ENCODE measurements around the gene AGBL4.
"Not testable (repeated sequence)": the region's sequence is repeated elsewhere in the genome, so short reads cannot be mapped to it uniquely, and the experiment has no call there.

AGBL4 gene

DNA sequence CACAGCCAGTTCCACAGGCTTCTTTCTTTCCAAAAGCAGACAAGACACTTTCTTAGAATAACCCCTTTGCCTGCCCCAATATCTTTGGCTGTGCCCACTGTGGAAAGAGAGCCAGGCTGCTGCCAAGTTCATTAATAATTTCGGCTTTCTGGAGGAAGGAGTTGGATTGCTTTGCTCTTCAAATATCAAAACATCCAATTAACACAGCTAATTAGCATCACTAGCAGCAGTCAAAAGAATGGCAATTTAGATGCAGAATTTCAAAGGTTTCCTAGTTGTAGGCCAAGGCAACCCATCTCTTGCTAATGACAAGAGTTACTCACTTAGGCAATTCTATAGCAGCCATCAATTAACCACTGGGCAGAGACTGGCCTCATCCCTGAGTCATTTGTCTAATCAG lies 1460.7 kb downstream of the AGBL4 start:
- DNase-seq = no peak

DNA sequence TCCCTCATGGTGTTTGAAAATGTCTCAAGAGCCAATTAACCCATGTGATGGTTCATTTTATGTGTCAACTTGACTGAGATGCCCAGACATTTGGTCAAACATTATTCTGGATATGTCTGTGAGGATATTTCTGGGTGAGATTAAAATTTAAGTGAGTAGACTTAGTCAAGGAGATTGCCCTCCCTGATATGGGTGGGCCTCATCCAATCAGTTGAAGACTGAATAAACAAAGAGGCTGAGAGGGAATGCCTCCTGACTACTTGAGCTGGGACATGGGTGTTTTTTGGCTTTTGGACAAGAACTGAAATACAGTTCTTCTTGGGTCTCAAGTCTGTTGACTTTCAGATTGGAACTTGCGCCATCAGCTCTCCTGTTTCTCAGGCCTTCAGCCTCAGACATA lies 1462.3 kb downstream of the AGBL4 start:
- DNase-seq = no peak

DNA sequence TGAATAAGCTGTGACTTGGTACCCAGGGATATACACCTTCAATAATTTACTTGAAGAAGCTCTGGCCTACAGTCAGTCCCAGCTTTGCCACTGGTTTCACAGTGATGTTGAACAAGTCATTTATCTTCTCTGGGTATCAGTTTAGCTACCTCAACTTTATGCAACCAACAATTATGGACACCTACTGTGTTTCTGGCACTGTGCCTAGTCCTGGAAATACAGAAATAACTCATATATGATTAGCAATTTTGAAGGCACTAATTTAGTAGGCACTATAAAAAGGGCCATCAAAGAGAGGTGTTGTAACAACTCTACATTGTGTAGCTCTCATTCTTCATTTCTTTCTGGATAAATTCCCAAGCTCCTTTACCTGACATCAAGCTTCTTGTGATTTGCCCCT lies 1463.2 kb downstream of the AGBL4 start:
- no peak for DNase-seq

DNA sequence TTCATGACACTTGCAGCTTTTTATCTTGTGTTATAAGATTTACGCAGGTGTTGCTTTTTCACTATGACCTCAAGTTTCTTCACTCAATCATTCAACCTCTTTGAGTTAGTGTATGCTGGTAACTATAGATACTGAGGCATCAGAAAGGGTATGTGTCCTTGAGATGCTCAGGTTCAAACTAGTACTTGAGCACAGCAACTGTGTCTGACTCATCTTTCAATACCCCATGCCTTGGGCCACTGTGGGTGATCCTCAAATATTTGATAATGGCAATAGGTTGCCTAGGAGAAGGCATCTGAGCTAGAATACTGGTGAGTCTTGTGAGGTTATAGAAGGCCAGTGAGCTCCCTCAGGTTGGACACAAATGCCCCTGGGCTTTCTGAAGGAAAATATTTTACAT lies 1463.6 kb downstream of the AGBL4 start:
- DNase-seq = no peak

DNA sequence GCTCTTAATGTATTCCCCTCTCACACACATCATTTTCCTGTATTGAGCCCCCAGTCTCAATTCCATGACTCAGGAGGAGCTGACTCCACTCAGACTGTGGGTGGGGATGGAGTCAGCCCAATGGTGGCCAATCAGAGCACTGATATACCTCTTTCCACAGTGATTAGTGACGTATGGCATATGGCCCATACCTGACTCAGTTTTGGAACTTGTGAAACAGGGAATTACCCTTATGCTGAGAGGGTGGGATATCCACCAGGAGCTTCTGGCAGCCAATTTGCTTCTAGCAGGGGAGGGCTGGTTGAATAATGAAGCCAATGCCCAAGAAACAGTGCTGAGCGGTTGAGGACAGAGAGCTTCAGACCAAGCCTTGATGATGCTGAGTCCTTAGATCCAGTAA lies 1465.4 kb downstream of the AGBL4 start:
- DNase-seq = no peak

DNA sequence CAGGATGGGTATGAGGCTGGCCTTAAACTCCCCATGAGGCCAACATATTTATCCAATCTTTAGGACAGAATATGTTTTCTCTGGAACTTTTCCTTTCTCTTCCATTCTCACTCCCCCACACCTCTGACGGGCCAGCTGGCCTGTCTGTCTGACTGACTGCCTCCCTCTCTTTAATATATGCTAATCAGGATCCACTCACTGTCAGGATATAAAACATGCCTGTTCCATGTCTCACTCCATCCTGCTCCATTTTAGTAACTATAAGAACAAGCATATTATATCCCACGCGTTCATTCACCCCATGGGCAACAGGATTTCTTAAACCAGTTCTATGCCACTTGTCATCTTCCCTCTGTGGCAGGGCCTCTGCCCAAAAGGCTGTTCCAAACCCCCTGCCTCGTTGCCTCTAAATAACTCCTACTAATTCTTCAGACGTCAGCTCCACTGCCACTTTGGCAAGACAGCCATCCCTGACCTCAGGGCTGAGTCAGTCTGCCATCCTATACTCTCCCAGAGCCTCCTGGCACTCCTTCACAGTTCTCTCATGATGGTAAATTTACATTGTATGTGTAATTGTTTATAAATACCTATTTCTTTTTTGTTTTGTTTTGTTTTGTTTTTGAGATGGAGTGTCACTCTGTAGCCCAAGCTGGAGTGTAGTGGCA lies 1467.4 kb downstream of the AGBL4 start:
- no peak for DNase-seq

DNA sequence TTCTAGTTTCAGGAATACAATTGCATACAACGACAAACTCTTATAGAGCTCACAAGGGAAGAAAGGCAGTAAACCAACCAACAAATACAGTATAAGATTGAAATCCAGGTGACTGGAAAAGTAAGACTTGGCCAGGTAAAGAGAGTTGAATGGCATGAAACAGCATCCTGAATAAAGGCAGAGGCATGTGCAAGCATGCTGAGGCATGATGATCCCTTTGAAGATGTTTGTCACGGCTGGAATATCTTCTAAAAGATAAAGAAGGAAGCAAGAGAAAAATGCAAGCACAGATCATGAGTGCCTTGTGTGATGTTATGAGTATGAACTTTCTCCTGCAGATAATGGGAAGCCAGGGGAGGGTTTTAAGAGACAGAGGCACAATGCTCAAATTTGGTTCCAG lies 1468.5 kb downstream of the AGBL4 start:
- DNase-seq = no peak

DNA sequence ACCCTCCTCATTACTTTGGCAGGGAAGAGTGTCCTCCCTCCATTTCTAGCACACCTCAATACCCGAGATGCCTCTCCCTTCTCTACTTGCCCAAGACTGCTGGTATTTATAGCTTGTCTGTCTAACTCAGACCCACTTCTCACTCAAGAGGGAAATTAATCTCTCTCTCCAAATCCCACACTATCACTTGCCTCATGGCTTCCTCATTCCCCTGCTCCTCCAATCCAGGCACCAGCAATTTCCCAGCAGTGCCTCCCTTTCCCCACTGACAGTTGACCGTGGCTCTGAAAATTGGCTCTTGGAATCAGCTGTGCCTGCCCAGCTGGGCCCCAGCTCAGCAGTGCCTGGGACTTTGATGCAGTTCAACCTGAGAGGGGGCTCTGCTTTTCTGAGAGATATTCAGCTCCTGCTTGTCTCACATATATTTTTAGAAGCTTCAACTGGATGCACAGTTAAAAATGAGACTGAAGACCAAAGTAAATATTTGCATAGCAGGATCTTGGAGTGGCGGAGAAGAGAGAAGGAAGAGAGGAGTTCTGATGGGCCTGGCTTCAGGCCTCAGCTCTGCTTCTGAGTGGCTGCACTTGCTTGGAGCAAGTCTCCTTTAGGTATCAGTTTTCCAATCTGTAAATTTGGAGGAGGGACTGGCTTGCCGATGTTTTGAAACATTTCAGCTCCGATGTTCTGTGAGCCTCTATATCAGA lies 1470.7 kb downstream of the AGBL4 start:
- DNase-seq = no peak

DNA sequence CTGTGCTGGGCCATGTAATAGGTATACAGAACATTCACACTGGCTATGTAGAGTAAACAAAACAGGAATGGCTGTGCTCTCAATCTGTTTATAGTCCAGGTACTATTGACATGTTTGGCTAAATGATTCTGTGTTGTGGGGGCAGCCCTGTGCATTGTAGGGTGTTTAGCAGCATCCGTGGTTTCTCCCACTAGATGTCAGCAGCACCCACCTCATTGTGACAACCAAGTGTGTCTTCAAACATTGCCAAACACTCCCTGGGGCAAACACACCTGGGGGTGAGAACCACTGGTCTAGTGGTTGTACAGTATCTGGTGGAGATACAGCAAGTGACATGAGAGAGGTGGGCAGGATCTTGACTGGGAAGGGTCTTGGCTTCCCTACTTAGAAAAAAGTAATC lies 1471.3 kb downstream of the AGBL4 start:
- DNase-seq = no peak

DNA sequence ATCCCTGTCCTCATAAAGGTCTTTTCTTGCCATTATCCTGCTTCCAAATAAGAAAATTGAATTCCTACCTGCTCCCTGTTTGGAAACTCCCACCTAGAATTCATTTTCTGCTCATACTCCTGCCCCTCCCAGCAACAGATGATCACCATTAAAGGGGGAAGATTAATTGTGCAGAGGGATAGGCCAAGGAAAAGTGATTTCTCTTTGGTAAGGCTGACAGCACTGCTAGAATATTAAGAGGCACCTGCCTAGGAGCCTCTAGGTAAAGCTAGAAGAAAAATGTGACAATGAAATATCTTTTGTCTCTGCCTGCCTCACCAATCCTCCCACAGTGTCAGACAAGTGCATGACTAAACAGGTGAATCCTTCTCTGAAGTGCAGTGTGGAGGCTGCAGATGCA lies 1474.8 kb downstream of the AGBL4 start:
- no peak for DNase-seq

DNA sequence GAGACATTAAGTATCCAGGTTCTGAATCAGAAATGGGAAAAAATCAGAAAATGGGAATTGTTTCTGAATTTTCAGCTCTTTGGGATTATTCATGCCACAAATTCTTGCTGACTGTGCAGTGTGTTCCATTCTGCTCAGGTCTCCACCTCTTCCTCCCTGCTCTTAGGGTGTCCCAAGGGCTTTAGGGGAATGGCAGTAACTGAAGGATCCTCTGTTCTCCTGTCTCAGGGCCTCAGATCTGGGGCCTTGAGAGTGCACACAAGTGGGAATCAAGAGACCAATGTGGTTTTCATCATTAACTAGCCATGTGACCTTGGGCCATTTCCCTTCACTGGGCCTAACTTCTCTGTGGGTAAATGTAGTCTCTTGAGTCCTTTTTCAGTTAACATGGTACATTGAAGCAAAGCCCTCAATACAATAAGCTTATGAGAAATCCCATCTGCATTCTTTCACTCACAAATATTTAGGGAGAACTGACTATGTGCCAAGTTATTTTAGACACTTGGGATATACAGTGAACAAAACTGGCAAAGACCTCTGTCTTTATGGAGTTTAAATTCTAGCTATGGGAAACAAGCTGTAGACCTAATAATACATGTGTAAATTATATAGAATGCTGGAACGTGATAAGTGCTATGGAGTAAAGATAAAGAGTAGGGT lies 1476.1 kb downstream of the AGBL4 start:
- DNase-seq = no peak

DNA sequence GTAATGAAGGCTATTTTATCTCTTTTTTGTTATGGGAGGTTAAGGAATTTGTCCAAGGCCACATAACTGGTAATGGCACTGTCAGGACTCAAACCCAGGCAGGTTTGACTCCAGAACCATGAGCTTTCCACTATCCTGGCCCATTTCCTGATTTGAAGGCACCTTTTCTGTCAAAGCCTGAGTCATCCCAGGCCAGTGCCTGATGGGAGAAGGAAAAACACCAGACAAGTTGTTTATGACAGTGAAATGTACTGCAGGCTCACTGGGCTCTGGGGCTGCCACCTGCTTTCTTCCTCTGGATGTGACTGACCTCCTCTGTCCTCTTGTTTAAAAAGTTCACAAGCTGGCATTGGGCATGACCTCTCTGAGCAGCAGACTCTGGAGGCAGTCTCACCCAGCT lies 1479.9 kb downstream of the AGBL4 start:
- DNase-seq = no peak

DNA sequence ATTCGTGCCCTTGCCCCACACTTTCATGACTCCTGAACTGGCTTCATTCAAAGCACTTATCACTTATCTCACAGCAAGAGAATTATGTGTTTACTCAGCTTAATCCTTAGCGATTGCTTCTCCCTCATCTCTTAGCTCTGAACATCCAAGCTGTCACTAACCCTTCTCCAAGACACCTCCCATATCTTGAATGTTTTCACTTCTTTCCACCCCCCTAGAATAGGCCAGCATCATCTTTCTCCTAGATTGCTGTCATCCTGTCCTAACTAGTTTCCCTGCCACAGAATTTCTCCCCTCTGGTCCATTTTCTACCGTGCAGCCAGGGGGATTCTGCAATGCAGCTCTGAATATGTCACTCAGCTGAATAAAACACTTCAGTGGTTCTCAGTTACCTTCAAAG lies 1483.2 kb downstream of the AGBL4 start:
- no peak for DNase-seq

DNA sequence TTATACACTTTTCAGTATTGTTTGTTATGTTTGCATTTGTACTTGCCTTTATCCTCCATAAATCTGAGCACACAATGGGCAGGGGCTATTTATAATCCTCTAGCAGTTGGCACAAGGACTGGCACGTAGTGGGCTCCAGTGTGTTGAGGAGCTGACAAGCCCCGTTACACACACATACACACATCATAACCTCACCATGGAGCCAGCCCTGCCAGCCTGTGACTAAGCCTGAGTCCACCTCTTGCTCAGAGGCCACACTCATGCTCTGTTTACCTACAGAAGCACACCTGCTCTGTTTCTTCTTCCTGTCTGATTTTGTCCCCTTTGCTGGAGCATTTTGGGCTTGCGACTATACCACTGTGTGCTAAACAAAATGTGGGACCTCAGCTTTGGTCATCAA lies 1487.3 kb downstream of the AGBL4 start:
- DNase-seq = no peak

DNA sequence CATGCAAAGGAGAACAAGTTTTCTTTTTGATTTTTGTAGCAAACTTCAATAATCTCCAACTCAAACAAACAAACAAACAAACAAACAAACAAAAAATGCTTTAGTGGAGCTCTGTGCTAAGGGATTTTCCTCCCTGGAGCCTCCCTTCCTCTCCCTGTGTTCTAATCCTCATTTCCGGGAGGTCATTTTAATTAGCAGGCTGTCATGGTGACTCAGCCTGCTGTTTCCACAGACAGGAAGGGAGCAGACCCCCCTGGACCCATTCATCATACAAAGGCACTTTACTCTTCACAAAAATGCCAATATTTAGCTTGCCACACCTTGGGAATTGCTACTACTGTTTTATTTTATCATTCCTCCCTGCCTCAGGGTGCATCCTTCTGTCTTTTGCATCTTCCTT lies 1490.8 kb downstream of the AGBL4 start:
- no peak for DNase-seq

DNA sequence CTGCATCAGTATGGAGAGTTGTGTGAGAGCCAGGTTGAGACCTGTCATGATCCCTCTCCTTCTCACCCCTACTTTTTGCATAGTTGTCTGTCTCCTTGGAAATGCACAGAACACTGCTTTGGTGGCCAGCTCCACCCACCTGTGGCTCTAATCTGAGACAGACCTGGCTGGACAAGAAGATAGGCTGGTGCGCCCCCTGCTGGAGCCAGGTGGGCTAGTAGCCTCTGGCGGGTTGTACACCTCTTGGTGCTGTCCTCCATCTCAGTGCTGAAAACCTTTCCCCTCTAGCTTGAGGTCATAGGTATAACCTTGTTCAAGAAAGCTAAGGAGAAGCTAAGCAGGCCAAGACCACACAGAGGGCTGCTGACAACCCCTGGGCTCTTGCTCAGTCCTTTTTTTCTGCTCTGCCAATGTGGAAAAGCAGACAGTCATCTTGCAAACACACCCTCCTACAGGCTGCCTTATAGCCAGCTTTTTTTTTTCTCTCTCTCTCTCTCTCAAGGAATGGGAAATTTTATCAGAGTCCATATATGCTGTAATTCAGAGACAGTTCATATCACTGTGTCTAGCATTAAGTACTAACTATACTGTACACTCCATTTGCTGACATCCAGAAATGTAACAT lies 1492.9 kb downstream of the AGBL4 start:
- DNase-seq = peak; percentile 70

DNA sequence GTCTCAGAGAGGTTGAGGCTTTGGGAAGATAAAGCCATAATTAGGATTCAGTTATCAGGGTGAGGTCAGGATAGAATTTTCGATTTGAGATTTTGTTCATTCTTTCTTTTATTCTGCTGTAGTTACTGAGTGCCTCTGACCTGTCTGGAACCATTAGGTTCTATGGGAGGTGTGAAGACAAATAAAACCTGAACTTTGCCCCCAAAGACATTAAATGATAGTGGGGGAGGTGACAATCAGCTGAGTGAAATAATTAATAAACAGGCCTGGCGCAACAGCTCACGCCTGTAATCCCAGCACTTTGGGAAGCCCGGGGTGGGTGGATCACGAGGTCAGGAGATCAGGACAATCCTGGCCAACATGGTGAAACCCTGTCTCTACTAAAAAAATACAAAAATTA lies 1496.7 kb downstream of the AGBL4 start:
- DNase-seq = no peak

DNA sequence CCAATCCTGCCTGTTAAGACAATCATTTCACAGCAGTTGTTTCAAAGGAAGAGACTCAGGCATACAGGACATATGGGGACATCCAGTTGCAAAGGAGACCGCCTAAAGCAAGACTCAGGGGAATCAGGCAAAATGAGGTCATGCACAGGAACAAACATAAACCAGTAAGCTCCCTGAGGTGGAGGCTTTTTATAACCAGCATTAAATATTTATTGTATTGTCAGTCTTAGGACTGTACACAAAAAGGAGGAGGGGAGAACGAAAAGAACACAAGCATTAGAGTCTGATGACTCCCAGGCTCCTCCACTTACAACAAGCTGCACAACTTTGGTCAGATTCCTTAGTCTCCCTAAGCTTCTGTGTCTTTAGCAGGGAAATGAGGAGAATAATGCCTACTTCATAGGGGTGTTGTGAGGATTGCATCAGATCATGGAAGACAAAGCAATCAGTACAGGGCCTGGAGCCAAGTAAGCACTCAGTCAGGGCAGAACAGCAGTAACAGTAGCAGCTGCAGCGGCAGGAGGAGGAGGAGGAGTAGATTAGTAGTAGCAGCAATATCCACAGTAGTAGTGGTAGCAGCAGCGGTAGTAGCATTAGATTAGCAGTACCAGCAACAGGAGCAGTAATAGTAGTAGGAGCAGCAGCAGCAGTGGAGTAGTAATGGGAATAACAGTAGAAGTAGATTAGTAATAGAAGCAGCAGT lies 1497.6 kb downstream of the AGBL4 start:
- no peak for DNase-seq

DNA sequence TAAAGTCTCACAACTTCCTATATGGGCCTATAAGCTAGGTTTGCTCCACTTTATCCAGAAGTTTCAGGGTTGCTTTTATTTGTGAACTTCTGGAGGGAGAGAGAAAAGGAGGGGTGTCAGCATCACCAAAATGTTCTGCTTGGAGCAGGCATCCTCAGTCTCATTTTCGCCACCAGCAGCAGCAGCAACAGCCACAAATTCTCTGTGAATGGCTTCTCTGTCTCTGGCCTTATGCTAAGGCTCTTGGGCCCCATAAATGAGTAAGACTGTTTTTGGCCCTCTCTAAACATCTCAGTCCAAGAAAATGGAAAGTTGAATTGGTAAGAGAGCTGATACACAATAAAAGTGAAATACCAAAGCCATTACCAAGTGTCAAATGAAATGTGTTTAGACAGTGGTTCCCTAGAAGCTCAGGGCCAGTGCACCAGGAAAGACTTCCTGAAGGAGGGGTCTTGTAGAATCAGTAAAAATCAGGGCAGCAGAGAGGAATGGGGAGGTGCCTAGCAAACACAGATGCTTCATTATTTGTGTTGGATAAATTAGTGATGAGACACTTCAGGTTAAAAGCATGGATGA lies 1498.8 kb downstream of the AGBL4 start:
- no peak for DNase-seq

DNA sequence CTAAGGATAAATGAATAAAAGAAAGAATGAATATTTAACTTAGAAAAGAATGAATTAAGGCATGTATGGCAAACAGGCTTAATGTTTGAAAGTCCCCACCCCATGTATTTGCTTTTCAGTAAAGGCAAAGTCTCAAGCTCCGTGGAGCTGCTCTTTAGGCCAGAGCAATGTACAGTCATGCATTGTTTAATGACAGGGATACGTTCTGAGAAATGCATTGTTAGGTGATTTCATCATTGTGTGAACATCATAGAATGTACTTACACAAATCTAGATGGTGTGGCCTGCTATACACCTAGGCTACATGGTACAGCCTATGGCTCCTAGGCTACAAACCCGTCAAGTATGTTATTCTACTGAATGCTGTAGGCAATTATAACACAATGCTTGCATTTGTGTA lies 1500.2 kb downstream of the AGBL4 start:
- no peak for DNase-seq

DNA sequence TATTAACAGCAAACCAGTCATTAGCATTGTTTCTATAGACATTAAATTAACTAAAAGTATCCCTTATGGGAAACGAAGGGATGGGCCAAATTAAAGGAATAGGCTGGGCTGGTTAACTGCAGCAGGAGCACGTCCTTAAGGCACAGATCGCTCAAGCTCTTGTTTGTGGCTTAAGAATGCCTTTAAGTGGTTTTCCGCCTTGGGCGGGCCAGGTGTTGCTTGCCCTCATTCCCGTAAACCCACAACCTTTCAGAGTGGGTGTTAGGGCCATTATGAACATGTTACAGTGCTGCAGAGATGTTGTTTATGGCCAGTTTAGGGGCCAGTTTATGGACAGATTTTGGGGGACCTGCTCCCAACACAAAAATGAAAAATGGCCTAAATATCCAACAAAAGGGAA lies 1503.9 kb downstream of the AGBL4 start:
- not testable (repeated sequence) for DNase-seq

DNA sequence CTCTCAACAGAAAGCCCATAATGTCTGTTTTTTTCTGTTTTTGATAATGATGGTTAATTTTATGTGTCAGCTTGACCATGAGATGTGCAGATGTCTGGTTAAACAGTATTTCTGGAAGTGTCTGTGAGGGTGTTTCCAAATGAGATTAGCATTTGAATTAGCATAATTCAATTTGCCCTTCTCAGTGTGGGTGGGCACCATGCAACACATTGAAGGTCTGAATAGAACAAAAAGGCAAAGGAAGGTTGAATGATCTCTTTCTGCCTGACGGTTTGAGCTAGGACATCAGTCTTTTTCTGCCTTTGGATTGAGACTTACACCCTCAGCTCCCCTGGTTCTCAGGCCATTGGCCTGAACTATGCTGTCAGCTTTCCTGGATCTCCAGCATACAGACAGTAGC lies 1516.9 kb downstream of the AGBL4 start:
- DNase-seq = no peak
